Measurements from ENCODE around the gene OTOP2.
A peak's percentile ranks its signal among the peaks of the same experiment; 100 is the strongest.
"Not testable (repeated sequence)": the region's sequence is repeated elsewhere in the genome, so short reads cannot be mapped to it uniquely, and the experiment has no call there.

Gene OTOP2

GRCh38 chr17:74968361-74968780, 44.3 kb downstream of the OTOP2 start:
- TF ChIP-seq POLR2AphosphoS5 (IDR thresholded peaks at IDR 0.05; ENCODE audit: borderline replicate concordance, low read depth, low read length): no peak
- no peak for TF ChIP-seq EZH2 (IDR thresholded peaks at IDR 0.05)
- no peak for TF ChIP-seq FOXP2 (optimal IDR thresholded peaks at IDR 0.05; ENCODE audit: control extremely low read depth, extremely low read length, insufficient read depth)
- Histone ChIP-seq H3K4me3 (no peak overlapping the region), H3K9me3 (ENCODE audit: low read depth, low read length) (no peaks in the 10 kb centered on the region), H3K9ac (ENCODE audit: insufficient read length) (no peak overlapping the region), H3K27ac (no peak overlapping the region), H3K36me3 (ENCODE audit: insufficient read depth, low read length) (no peaks in the 10 kb centered on the region)
- no peak for DNase-seq (ENCODE audit: low read depth, low spot score)

DNA sequence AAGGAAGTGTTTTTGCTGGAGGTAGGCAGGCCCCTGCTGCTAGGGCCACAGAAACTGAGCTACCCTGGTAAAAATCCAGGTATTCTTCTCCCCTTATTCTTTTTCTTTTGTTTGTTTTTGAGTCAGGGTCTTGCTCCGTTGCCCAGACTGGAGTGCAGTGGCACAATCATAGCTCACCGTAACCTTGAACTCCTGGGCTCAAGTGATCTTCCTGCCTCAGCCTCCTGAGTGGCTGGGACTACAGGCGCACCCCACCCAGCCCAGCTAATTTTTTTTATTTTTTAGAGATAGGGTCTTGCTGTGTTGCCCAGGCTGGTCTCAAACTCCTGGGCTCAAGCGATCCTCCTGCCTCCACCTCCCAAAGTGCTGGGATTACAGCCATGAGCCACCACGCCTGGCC, 45.4 kb downstream of the OTOP2 start:
- not testable (repeated sequence) for H3K36me3 ChIP-seq (ENCODE audit: insufficient read depth, low read length); H3K9me3 ChIP-seq (ENCODE audit: low read depth, low read length); H3K27ac ChIP-seq; H3K9ac ChIP-seq (ENCODE audit: insufficient read length); H3K4me3 ChIP-seq; DNase-seq (ENCODE audit: low read depth, low spot score)

DNA sequence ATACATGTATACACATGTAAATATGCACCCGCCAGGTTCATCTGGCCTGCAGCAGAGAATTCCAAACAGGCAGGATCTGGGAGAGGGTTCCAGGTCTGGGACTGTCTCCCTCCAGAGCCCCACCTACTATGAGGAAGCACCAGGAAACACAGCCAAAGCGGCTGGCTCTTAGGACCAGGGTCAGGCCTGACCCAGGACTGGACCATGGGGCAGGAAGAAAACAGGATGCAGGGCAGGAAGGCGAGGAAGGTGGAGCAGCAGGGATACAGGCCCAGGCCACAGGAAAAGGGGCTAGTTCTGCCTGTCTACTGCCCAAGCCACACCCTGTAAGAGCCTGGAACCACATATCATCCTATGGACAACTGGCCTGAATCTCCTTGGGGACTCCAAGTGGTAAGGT, 46.3 kb downstream of the OTOP2 start:
- TF ChIP-seq POLR2AphosphoS5 (IDR thresholded peaks at IDR 0.05; ENCODE audit: borderline replicate concordance, low read depth, low read length): no peak

GRCh38 chr17:74971069-74971841, 47.2 kb downstream of the OTOP2 start:
- no peaks in the 10 kb centered on the region for H3K36me3 ChIP-seq (ENCODE audit: insufficient read depth, low read length)
- no peak for TF ChIP-seq EZH2 (IDR thresholded peaks at IDR 0.05)
- TF ChIP-seq FOXP2 (optimal IDR thresholded peaks at IDR 0.05; ENCODE audit: control extremely low read depth, extremely low read length, insufficient read depth): no peak
- no peak for TF ChIP-seq POLR2AphosphoS5 (IDR thresholded peaks at IDR 0.05; ENCODE audit: borderline replicate concordance, low read depth, low read length)
- no peaks in the 10 kb centered on the region for H3K9me3 ChIP-seq (ENCODE audit: low read depth, low read length)
- H3K9ac ChIP-seq (ENCODE audit: insufficient read length): no peak overlapping the region
- no peak overlapping the region for H3K27ac ChIP-seq
- H3K4me3 ChIP-seq: no peak overlapping the region; the same call in 1 of the 2 replicates
- DNase-seq (ENCODE audit: low read depth, low spot score): no peak

More for the DNA sequence above, 46.3 kb downstream of the OTOP2 start:
- Histone ChIP-seq H3K9ac (ENCODE audit: insufficient read length) (no peak overlapping the region), H3K4me3 (no peak overlapping the region), H3K36me3 (ENCODE audit: insufficient read depth, low read length) (no peaks in the 10 kb centered on the region), H3K9me3 (ENCODE audit: low read depth, low read length) (no peaks in the 10 kb centered on the region), H3K27ac (no peak overlapping the region)
- no peak for DNase-seq (ENCODE audit: low read depth, low spot score)

GRCh38 chr17:74971842-74972106, 47.7 kb downstream of the OTOP2 start:
- DNase-seq (ENCODE audit: low read depth, low spot score): no peak
- Histone ChIP-seq H3K9ac (ENCODE audit: insufficient read length) (no peak overlapping the region), H3K27ac (no peak overlapping the region), H3K9me3 (ENCODE audit: low read depth, low read length) (no peaks in the 10 kb centered on the region), H3K36me3 (ENCODE audit: insufficient read depth, low read length) (no peaks in the 10 kb centered on the region), H3K4me3 (peak overlapping the region; percentile 82)
- no peak for TF ChIP-seq FOXP2 (optimal IDR thresholded peaks at IDR 0.05; ENCODE audit: control extremely low read depth, extremely low read length, insufficient read depth)
- TF ChIP-seq EZH2 (IDR thresholded peaks at IDR 0.05): no peak
- TF ChIP-seq POLR2AphosphoS5 (IDR thresholded peaks at IDR 0.05; ENCODE audit: borderline replicate concordance, low read depth, low read length): no peak

DNA sequence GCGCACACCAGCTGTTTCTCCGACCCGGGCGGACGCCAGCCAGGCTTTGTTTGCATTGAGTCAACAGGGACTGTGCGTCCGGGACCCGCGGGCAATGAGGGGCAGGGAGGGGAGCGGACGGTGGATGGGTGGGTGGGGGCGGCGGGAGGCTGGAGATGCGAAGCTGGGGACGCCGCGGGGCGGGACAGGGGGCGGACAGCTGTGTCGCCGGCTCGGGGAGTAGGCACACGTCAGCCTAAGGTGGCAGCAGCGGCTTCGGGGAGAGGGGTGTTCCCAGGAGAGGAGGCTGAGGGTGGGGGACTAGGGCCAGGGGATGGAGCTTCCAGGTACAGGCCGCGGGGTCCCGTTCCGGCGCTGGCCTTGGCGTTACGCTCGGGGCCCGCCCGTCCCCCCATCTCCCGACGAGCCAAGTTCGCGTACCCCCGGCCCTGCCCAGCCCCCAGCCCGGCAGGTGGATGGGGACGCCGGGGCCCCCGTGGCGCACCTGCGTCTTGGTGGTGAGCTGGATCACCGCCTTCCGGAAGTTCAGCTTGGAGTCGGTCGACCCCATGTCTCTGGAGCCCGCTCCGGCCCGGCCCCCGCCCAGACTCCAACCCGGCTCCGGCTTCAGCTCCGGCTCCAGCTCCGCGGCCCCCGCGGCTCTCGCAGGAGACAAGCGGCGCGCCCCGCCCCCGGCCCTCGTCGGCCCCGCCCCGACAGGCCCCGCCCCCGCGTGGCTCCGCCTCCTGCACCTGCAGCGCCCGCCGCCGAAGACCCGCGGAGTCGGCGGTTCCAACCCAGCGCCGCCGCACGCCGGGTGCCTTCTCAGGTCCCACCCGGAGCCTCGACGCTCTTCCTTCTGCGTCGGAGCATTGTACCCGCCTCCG, 48.3 kb downstream of the OTOP2 start, which contains the start of gene HID1:
HID1 (minus strand) TSS at position 653 of the 866 bp plus-strand sequence; CDS start at position 550, 103 bp downstream.
- TF ChIP-seq FOXP2 (optimal IDR thresholded peaks at IDR 0.05; ENCODE audit: control extremely low read depth, extremely low read length, insufficient read depth): no peak
- TF ChIP-seq EZH2 (IDR thresholded peaks at IDR 0.05): no peak
- TF ChIP-seq POLR2AphosphoS5 (IDR thresholded peaks at IDR 0.05; ENCODE audit: borderline replicate concordance, low read depth, low read length): no peak
- no peak within 1 kb of the TSS for H3K9ac ChIP-seq (ENCODE audit: insufficient read length)
- no peaks in the 10 kb centered on the region for H3K36me3 ChIP-seq (ENCODE audit: insufficient read depth, low read length)
- no peak within 1 kb of the TSS for H3K27ac ChIP-seq
- no peaks in the 10 kb centered on the region for H3K9me3 ChIP-seq (ENCODE audit: low read depth, low read length)
- DNase-seq (ENCODE audit: low read depth, low spot score): no peak
- H3K4me3 ChIP-seq: peak within 1 kb of the TSS; percentile 82

DNA sequence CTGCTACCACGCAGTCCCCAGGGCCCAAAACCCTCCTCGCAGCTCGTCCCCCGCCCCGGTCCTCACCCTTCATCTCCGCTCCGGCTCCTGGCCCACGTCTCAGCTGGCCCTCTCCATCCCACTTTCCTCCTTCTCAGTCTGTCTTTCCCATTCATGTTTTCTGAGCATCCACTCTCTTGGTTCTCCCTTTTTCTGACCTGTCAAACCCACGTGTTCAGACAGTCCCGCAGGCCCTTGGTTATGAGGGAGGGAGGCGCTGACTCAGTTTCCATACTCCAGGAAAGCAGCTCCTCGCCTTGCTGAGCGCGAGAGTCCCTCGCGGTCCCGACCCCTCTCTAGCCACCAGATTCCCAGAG, 48.9 kb downstream of the OTOP2 start:
- H3K9me3 ChIP-seq (ENCODE audit: low read depth, low read length): no peaks in the 10 kb centered on the region
- DNase-seq (ENCODE audit: low read depth, low spot score): no peak
- no peak overlapping the region for H3K9ac ChIP-seq (ENCODE audit: insufficient read length)
- peak overlapping the region; percentile 82 for H3K4me3 ChIP-seq
- no peaks in the 10 kb centered on the region for H3K36me3 ChIP-seq (ENCODE audit: insufficient read depth, low read length)
- no peak overlapping the region for H3K27ac ChIP-seq
- no peak for TF ChIP-seq EZH2 (IDR thresholded peaks at IDR 0.05)
- no peak for TF ChIP-seq FOXP2 (optimal IDR thresholded peaks at IDR 0.05; ENCODE audit: control extremely low read depth, extremely low read length, insufficient read depth)
- no peak for TF ChIP-seq POLR2AphosphoS5 (IDR thresholded peaks at IDR 0.05; ENCODE audit: borderline replicate concordance, low read depth, low read length)

DNA sequence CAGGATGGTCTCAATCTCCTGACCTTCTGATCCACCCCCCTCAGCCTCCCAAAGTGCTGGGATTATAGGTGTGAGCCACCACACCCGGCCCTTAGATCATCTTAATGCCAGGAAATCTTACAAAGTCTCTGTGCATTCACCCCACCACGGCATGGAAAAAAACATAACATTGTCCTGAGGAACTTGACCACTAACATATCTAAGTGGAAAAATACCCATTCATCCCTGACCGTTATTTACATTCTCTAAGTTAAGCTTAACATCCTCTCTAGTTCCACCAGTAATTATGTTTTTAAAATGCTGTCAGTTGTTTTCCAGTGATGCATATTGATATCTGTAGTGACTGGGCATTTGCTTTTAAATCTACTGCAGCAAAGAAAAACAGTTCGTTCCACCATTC, 51.9 kb downstream of the OTOP2 start:
- Histone ChIP-seq H3K9ac (ENCODE audit: insufficient read length) (no peak overlapping the region), H3K4me3 (no peak overlapping the region), H3K36me3 (ENCODE audit: insufficient read depth, low read length) (no peaks in the 10 kb centered on the region), H3K9me3 (ENCODE audit: low read depth, low read length) (no peaks in the 10 kb centered on the region), H3K27ac (no peak overlapping the region)
- TF ChIP-seq POLR2AphosphoS5 (IDR thresholded peaks at IDR 0.05; ENCODE audit: borderline replicate concordance, low read depth, low read length): no peak
- no peak for TF ChIP-seq EZH2 (IDR thresholded peaks at IDR 0.05)
- TF ChIP-seq FOXP2 (optimal IDR thresholded peaks at IDR 0.05; ENCODE audit: control extremely low read depth, extremely low read length, insufficient read depth): no peak
- DNase-seq (ENCODE audit: low read depth, low spot score): no peak
